Upper lobe of left lung (tissue), 4 donors: ENCODE measurements around the gene MRC2.

Source experiments
- POLR2A ChIP-seq, 4 donors: fragments of 450-650 bp; IDR thresholded peaks; one replicate each; pipeline ENCODE4 v1.5.1; 2016 to 2017; ENCODE audit warnings: antibody characterized with exemption in 4 of 4, mild to moderate bottlenecking in 2 of 4
- TF ChIP-seq, protein P1 (sequence below), 6 experiments: fragments of 450-650 bp in 4 of 6; fragments of 200-600 bp in 2 of 6; sonication (generic) in 2 of 6; IDR thresholded peaks; one replicate each; pipeline ENCODE4 v1.5.1; 2016 to 2019; ENCODE audit warnings: antibody characterized with exemption in 6 of 6

GRCh38 chr17:62655656-62656055 lies 28.2 kb downstream of the MRC2 start:
- no peak for TF ChIP-seq POLR2A (IDR thresholded peaks at IDR 0.05)
- TF ChIP-seq, protein P1, sequence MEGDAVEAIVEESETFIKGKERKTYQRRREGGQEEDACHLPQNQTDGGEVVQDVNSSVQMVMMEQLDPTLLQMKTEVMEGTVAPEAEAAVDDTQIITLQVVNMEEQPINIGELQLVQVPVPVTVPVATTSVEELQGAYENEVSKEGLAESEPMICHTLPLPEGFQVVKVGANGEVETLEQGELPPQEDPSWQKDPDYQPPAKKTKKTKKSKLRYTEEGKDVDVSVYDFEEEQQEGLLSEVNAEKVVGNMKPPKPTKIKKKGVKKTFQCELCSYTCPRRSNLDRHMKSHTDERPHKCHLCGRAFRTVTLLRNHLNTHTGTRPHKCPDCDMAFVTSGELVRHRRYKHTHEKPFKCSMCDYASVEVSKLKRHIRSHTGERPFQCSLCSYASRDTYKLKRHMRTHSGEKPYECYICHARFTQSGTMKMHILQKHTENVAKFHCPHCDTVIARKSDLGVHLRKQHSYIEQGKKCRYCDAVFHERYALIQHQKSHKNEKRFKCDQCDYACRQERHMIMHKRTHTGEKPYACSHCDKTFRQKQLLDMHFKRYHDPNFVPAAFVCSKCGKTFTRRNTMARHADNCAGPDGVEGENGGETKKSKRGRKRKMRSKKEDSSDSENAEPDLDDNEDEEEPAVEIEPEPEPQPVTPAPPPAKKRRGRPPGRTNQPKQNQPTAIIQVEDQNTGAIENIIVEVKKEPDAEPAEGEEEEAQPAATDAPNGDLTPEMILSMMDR (IDR thresholded peaks at IDR 0.05): no peak
